SKM-1 (cell line): ENCODE results near the gene ABO.
"Not testable (repeated sequence)": the region's sequence is repeated elsewhere in the genome, so short reads cannot be mapped to it uniquely, and the experiment has no call there.

Experiments
- DNase-seq: peaks from one replicate; lab custom pipeline; 2025; ENCODE audit not compliant: unreplicated experiment; lab: John Stamatoyannopoulos, UW

Gene ABO

DNA sequence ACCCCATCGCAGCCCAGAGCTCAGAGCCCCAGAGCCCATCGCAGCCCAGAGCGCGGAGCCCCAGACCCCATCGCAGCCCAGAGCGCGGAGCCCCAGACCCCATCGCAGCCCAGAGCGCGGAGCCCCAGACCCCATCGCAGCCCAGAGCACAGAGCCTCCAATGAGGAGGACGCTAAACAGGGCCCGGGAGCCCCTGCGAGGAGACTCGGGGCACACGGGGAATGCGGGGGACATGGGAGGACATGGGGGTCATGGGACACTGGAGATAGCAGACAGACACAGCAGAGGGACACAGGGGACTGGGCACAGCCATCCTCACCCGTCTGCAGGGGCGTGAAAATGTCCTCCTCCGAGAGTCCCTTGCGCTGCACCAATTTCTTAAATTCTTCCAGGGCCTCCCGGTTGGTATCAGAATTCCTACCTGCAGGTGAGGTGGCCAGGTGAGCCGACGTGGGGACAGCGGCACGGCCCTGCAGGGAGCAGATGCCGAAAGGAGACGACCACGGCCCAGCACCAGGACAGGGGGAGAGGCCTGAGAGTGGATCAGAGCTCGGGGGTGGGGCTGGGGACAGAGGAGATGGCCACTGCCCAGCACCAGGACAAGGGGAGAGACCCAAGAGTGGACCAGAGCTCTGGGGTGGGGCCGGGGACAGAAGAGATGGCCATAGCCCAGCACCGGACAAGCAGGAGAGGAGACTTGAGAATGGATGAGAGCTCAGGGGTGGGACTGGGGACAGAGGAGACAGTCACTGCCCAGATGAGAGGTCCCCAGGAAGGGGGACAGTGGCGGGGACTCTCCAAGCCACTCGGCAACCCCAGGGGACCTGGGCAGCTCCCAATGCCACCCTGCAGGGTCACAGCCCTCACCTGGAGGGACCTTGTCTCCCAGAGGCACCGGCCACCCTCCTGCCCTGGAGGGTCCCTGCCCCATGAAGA is 68.7 kb downstream of the ABO start:
- DNase-seq = no peak

DNA sequence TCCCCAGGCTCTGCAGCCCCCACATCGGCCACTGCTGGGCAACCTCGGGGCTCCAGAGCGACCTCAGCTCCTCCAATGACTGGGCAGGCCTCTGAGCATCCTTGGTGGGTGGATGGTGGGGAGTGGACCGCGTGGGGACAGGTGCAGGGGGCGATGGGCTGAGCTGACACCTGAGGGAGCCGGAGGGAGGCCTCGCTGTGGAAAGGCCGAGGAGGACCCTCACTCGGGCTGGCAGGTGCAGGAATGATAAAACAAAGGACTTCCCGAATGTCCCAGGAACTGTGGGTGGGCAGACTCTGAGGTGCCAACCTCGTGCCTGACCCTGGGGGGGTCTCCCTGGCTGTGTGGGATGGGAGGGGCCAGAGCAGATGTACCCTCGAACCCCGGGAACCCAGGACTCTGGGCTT is 69.5 kb downstream of the ABO start:
- not testable (repeated sequence) for DNase-seq
